GM12878 (cell line): ENCODE measurements around the gene RGR.

Source experiments
- CHD1 ChIP-seq: IDR thresholded peaks from 2 replicates; pipeline ENCODE4 v1.6.1; 2012; ENCODE audit warnings: low read depth, low read length, improper control_type of control experiment
- EP300 ChIP-seq, 2 experiments: fragments of 150-350 bp in 1 of 2; IDR thresholded peaks; 2 replicates each; pipeline ENCODE4 v1.6.1; 2011 to 2012; ENCODE audit warnings: low read depth in 2 of 2, low read length in 2 of 2, borderline replicate concordance in 1 of 2, improper control_type of control experiment in 1 of 2, inconsistent platforms in 1 of 2; ENCODE audit not compliant: control insufficient read depth in 1 of 2
- GATAD2B ChIP-seq: fragments of 450-650 bp; conservative IDR thresholded peaks from 2 replicates; pipeline ENCODE4 v1.6.1; 2017; ENCODE audit warnings: low read depth, mild to moderate bottlenecking, moderate library complexity
- NKRF ChIP-seq: fragments of 450-650 bp; conservative IDR thresholded peaks from 2 replicates; pipeline ENCODE4 v1.6.1; 2017; ENCODE audit warnings: mild to moderate bottlenecking, moderate library complexity
- SP1 ChIP-seq: IDR thresholded peaks from one replicate; pipeline ENCODE4 v1.6.1; 2011; ENCODE audit warnings: low read depth, low read length
- ZNF384 ChIP-seq: IDR thresholded peaks from 2 replicates; pipeline ENCODE4 v1.6.1; 2012; ENCODE audit warnings: low read depth, mild to moderate bottlenecking, low read length, improper control_type of control experiment, borderline replicate concordance

GRCh38 chr10:84217746-84218145 is 27.1 kb upstream of the RGR start:
- TF ChIP-seq SP1 (no peak), NKRF (no peak), ZNF384 (no peak), GATAD2B (no peak), CHD1 (no peak), EP300 (IDR thresholded peaks at IDR 0.05; ENCODE audit: borderline replicate concordance in 1 of 2, control insufficient read depth in 1 of 2, low read depth in 2 of 2, low read length in 2 of 2) (no peak)
